H9 (cell line): ENCODE data around the gene ME3. TPM values are rescaled to one million over a fixed set of nuclear protein-coding genes. Genes with fewer than 3 reads are reported as not detected.

Experiments
- DNase-seq: peaks from one replicate; pipeline ENCODE4 v3.0.0-alpha.2; 2017
- H2AFZ ChIP-seq: one replicate; pipeline ENCODE4 v1.6.1; 2013; ENCODE audit warnings: mild to moderate bottlenecking, low read length, control low read depth, moderate library complexity
- H2AK5ac ChIP-seq: 2 replicates; pipeline ENCODE4 v1.6.1; 2013; ENCODE audit warnings: low read length, control low read depth, mixed read lengths; ENCODE audit not compliant: insufficient read length
- H2BK120ac ChIP-seq: one replicate; pipeline ENCODE4 v1.6.1; 2013; ENCODE audit warnings: low read depth, mild to moderate bottlenecking, low read length, control low read depth, inconsistent platforms; ENCODE audit not compliant: poor library complexity, severe bottlenecking
- H2BK12ac ChIP-seq: 2 replicates; pipeline ENCODE4 v1.6.1; 2013; ENCODE audit warnings: low read length, control low read depth, mixed read lengths, low read depth; ENCODE audit not compliant: insufficient read length
- H2BK15ac ChIP-seq: 2 replicates; pipeline ENCODE4 v1.6.1; 2013; ENCODE audit warnings: low read depth, low read length, control low read depth
- H2BK20ac ChIP-seq: one replicate; pipeline ENCODE4 v1.6.1; 2013; ENCODE audit warnings: low read depth, mild to moderate bottlenecking, low read length, control low read depth, inconsistent platforms; ENCODE audit not compliant: poor library complexity, severe bottlenecking
- H2BK5ac ChIP-seq: 2 replicates; pipeline ENCODE4 v1.6.1; 2013; ENCODE audit warnings: low read length, control low read depth, mixed read lengths; ENCODE audit not compliant: insufficient read length
- H3K14ac ChIP-seq: 2 replicates; pipeline ENCODE4 v1.6.1; 2013; ENCODE audit warnings: low read length, control low read depth; ENCODE audit not compliant: insufficient read depth
- H3K18ac ChIP-seq: 2 replicates; pipeline ENCODE4 v1.6.1; 2013; ENCODE audit warnings: low read depth, mild to moderate bottlenecking, mixed read lengths, low read length, control low read depth; ENCODE audit not compliant: insufficient read length
- H3K23ac ChIP-seq: 2 replicates; pipeline ENCODE4 v1.6.1; 2013; ENCODE audit warnings: low read length, control low read depth, mixed read lengths, low read depth; ENCODE audit not compliant: insufficient read length
- H3K23me2 ChIP-seq: 2 replicates; pipeline ENCODE4 v1.6.1; 2013; ENCODE audit warnings: low read depth, mild to moderate bottlenecking, mixed read lengths, low read length, control low read depth; ENCODE audit not compliant: insufficient read length, poor library complexity, severe bottlenecking
- H3K27ac ChIP-seq: 2 replicates; pipeline ENCODE4 v1.5.1; 2013; ENCODE audit warnings: low read length, control low read depth, mixed read lengths, low read depth; ENCODE audit not compliant: insufficient read length
- H3K27me3 ChIP-seq: 2 replicates; pipeline ENCODE4 v1.6.1; 2013; ENCODE audit warnings: low read length, control low read depth, inconsistent platforms; ENCODE audit not compliant: insufficient read depth
- H3K4ac ChIP-seq: 2 replicates; pipeline ENCODE4 v1.6.1; 2013; ENCODE audit warnings: low read depth, mild to moderate bottlenecking, control low read depth, inconsistent platforms, low read length, moderate library complexity
- H3K4me1 ChIP-seq: 2 replicates; pipeline ENCODE4 v1.6.1; 2013; ENCODE audit warnings: low read length, control low read depth, inconsistent platforms; ENCODE audit not compliant: insufficient read depth
- H3K4me2 ChIP-seq: 2 replicates; pipeline ENCODE4 v1.6.1; 2013; ENCODE audit warnings: low read length, control low read depth, mixed read lengths; ENCODE audit not compliant: insufficient read length, insufficient read depth
- H3K56ac ChIP-seq: 2 replicates; pipeline ENCODE4 v1.6.1; 2013; ENCODE audit warnings: low read depth, mild to moderate bottlenecking, mixed read lengths, low read length, control low read depth; ENCODE audit not compliant: insufficient read length
- H3K79me1 ChIP-seq: 2 replicates; pipeline ENCODE4 v1.6.1; 2013; ENCODE audit warnings: low read depth, mild to moderate bottlenecking, moderate library complexity, low read length, control low read depth, inconsistent platforms; ENCODE audit not compliant: insufficient read depth, poor library complexity, severe bottlenecking
- H3K79me2 ChIP-seq: 2 replicates; pipeline ENCODE4 v1.6.1; 2013; ENCODE audit warnings: low read length, control low read depth, inconsistent platforms; ENCODE audit not compliant: insufficient read depth
- H3K9ac ChIP-seq: 2 replicates; pipeline ENCODE4 v1.6.1; 2013; ENCODE audit warnings: low read length, control low read depth, mixed read lengths; ENCODE audit not compliant: insufficient read length; ENCODE audit errors: extremely low read depth
- H3K9me3 ChIP-seq: one replicate; pipeline ENCODE4 v1.6.1; 2013; ENCODE audit warnings: low read depth, low read length, inconsistent platforms; ENCODE audit not compliant: control insufficient read depth
- H3T11ph ChIP-seq: one replicate; pipeline ENCODE4 v1.6.1; 2013; ENCODE audit warnings: mild to moderate bottlenecking, low read length, control low read depth, inconsistent platforms
- H4K20me1 ChIP-seq: one replicate; pipeline ENCODE4 v1.6.1; 2013; ENCODE audit not compliant: control insufficient read depth, insufficient read length, insufficient read depth
- H4K5ac ChIP-seq: 2 replicates; pipeline ENCODE4 v1.6.1; 2013; ENCODE audit warnings: low read depth, mild to moderate bottlenecking, mixed read lengths, low read length, control low read depth; ENCODE audit not compliant: insufficient read length
- H4K8ac ChIP-seq: replicated peaks from 2 replicates; pipeline ENCODE4 v1.6.1; 2013; ENCODE audit warnings: low read length, control low read depth, mixed read lengths, low read depth; ENCODE audit not compliant: insufficient read length
- H4K91ac ChIP-seq: 2 replicates; pipeline ENCODE4 v1.6.1; 2013; ENCODE audit warnings: low read depth, mild to moderate bottlenecking, moderate library complexity, mixed read lengths, low read length, control low read depth; ENCODE audit not compliant: insufficient read length
- H3K27ac Mint-ChIP-seq, 3 experiments: 2 replicates in 2 of 3; 3 replicates in 1 of 3; pipeline ENCODE4 v1.8.0; 2020 to 2021; ENCODE audit warnings: mixed read lengths in 3 of 3, mild to moderate bottlenecking in 1 of 3, moderate library complexity in 1 of 3
- H3K27me3 Mint-ChIP-seq: 2 replicates; pipeline ENCODE4 v1.8.0; 2021; ENCODE audit warnings: low read depth, mild to moderate bottlenecking, moderate library complexity, mixed read lengths
- H3K36me3 Mint-ChIP-seq, 3 experiments: 2 replicates in 2 of 3; 3 replicates in 1 of 3; pipeline ENCODE4 v1.8.0; 2020 to 2021; ENCODE audit warnings: low read depth in 3 of 3, mixed read lengths in 3 of 3; ENCODE audit not compliant: insufficient read depth in 1 of 3
- H3K4me1 Mint-ChIP-seq, 2 experiments: 2 replicates each; pipeline ENCODE4 v1.8.0; 2020; ENCODE audit warnings: mixed read lengths in 2 of 2
- H3K4me3 Mint-ChIP-seq, 2 experiments: 2 replicates in 1 of 2; 3 replicates in 1 of 2; pipeline ENCODE4 v1.8.0; 2020 to 2021; ENCODE audit warnings: mild to moderate bottlenecking in 2 of 2, mixed read lengths in 2 of 2, moderate library complexity in 1 of 2
- H3K9me3 Mint-ChIP-seq, 2 experiments: 2 replicates in 1 of 2; 3 replicates in 1 of 2; pipeline ENCODE4 v1.8.0; 2020; ENCODE audit warnings: mild to moderate bottlenecking in 2 of 2, mixed read lengths in 2 of 2, moderate library complexity in 1 of 2
- CTCF ChIP-seq: fragments of 200-600 bp; sonication (generic); conservative IDR thresholded peaks from 3 replicates; pipeline ENCODE4 v1.8.0; 2021; ENCODE audit warnings: antibody characterized with exemption, mild to moderate bottlenecking
- WGBS: extraction: QIAGEN DNeasy Blood & Tissue Kit; methylation state at CpG from one replicate; pipeline ENCODE4 v1.1.7; 2013; ENCODE audit warnings: missing lambda C conversion rate, low lambda C conversion rate, mixed read lengths; ENCODE audit not compliant: insufficient read length; ENCODE audit errors: extremely low coverage; 5-methylcytosine and 5-hydroxymethylcytosine counted together
- total RNA-seq: library from RNA; stranded (reverse); gene quantifications from 2 replicates; pipeline ENCODE4 v1.2.1, GENCODE V29; 2021

The ME3 gene
- total RNA-seq, 1 experiment from 2014 or later: 2.8 TPM

GRCh38 chr11:86687185-86687778 lies 14.9 kb upstream of the ME3 start:
- H4K20me1 ChIP-seq: no peaks in the 10 kb centered on the region
- no peak overlapping the region for H2BK12ac ChIP-seq
- H4K91ac ChIP-seq: no peak overlapping the region
- no peaks in the 10 kb centered on the region for H3K9me3 ChIP-seq
- Mint-ChIP-seq H3K27ac (no peak overlapping the region), H3K4me3 (no peak overlapping the region), H3K27me3 (no peaks in the 10 kb centered on the region), H3K4me1 (peaks cover 0 to 8% of the 10 kb centered on the region in 2 experiments; a peak in 2 of 4 replicates), H3K9me3 (no peaks in the 10 kb centered on the region), H3K36me3 (no peaks in the 10 kb centered on the region)
- H2BK5ac ChIP-seq: no peak overlapping the region
- H2AFZ ChIP-seq: no peak overlapping the region
- DNase-seq: no peak
- H3K56ac ChIP-seq: no peak overlapping the region
- H3K9ac ChIP-seq: no peak overlapping the region
- no peak overlapping the region for H4K8ac ChIP-seq
- H3T11ph ChIP-seq: no peak overlapping the region
- H2AK5ac ChIP-seq: no peak overlapping the region
- no peaks in the 10 kb centered on the region for H3K23me2 ChIP-seq
- no peak overlapping the region for H2BK20ac ChIP-seq
- H2BK15ac ChIP-seq: no peak overlapping the region
- H3K4ac ChIP-seq: no peak overlapping the region
- H3K23ac ChIP-seq: no peak overlapping the region
- no peak overlapping the region for H3K27ac ChIP-seq
- H3K18ac ChIP-seq: no peak overlapping the region
- no peak overlapping the region for H3K14ac ChIP-seq
- H3K4me1 ChIP-seq: no peaks in the 10 kb centered on the region
- H4K5ac ChIP-seq: no peak overlapping the region
- TF ChIP-seq CTCF: no peak
- H3K79me2 ChIP-seq: no peaks in the 10 kb centered on the region
- no peak overlapping the region for H2BK120ac ChIP-seq
- no peak overlapping the region for H3K4me2 ChIP-seq
- no CpG with 5 or more reads among the region's 5 CpGs for WGBS
- H3K79me1 ChIP-seq: no peaks in the 10 kb centered on the region
- no peaks in the 10 kb centered on the region for H3K27me3 ChIP-seq
